Sigmoid colon (tissue), 3 donors: ENCODE measurements around the gene SLC10A2.
"Not testable (repeated sequence)": the region's sequence is repeated elsewhere in the genome, so short reads cannot be mapped to it uniquely, and the experiment has no call there.

Experiments used
- POLR2A ChIP-seq, 2 donors: fragments of 450-650 bp; IDR thresholded peaks; one replicate each; pipeline ENCODE4 v1.6.1; 2016; ENCODE audit warnings: antibody characterized with exemption in 2 of 2, mild to moderate bottlenecking in 2 of 2, moderate library complexity in 2 of 2
- TF ChIP-seq, protein P1 (sequence below), 4 experiments: fragments of 450-650 bp in 3 of 4; fragments of 200-600 bp in 1 of 4; IDR thresholded peaks; one replicate each; pipeline ENCODE4 v1.5.1; 2016 to 2019; ENCODE audit warnings: antibody characterized with exemption in 4 of 4, mild to moderate bottlenecking in 3 of 4, moderate library complexity in 2 of 4

DNA sequence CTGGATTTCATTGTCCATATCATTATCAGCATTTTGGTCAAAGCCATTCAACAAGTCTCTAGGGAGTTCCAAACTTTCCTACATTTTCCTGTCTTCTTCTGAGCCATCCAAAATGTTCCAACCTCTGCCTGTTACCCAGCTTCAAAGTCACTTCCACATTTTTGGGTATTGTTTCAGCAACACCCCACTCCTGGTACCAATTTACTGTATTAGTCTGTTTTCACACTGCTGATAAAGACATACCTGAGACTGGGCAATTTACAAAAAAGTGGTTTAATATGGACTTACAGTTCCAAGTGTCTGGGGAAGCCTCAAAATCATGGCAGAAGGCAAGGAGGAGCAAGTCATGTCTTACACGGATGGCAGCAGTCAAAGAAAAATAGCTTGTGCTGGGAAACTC lies 27.4 kb upstream of the SLC10A2 start:
- TF ChIP-seq, protein P1, sequence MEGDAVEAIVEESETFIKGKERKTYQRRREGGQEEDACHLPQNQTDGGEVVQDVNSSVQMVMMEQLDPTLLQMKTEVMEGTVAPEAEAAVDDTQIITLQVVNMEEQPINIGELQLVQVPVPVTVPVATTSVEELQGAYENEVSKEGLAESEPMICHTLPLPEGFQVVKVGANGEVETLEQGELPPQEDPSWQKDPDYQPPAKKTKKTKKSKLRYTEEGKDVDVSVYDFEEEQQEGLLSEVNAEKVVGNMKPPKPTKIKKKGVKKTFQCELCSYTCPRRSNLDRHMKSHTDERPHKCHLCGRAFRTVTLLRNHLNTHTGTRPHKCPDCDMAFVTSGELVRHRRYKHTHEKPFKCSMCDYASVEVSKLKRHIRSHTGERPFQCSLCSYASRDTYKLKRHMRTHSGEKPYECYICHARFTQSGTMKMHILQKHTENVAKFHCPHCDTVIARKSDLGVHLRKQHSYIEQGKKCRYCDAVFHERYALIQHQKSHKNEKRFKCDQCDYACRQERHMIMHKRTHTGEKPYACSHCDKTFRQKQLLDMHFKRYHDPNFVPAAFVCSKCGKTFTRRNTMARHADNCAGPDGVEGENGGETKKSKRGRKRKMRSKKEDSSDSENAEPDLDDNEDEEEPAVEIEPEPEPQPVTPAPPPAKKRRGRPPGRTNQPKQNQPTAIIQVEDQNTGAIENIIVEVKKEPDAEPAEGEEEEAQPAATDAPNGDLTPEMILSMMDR (IDR thresholded peaks at IDR 0.05), result not testable (repeated sequence)
- not testable (repeated sequence) for TF ChIP-seq POLR2A (IDR thresholded peaks at IDR 0.05)
